IPS-20b (cell line): Measurements from ENCODE around the gene MYH14.
A peak's percentile ranks its signal among the peaks of the same experiment; 100 is the strongest.

Experiments
- H3K27ac ChIP-seq: one replicate; pipeline ENCODE4 v1.5.1; 2013; ENCODE audit warnings: low read length
- H3K27me3 ChIP-seq: 2 replicates; pipeline ENCODE4 v1.6.1; 2013; ENCODE audit warnings: mild to moderate bottlenecking, low read length, inconsistent platforms; ENCODE audit not compliant: insufficient read depth
- H3K36me3 ChIP-seq: 2 replicates; pipeline ENCODE4 v1.6.1; 2013; ENCODE audit warnings: low read depth, mild to moderate bottlenecking, inconsistent platforms, low read length, moderate library complexity; ENCODE audit not compliant: insufficient read depth
- H3K4me1 ChIP-seq: 2 replicates; pipeline ENCODE4 v1.6.1; 2013; ENCODE audit warnings: mild to moderate bottlenecking, control low read depth, inconsistent platforms, low read length, moderate library complexity; ENCODE audit not compliant: insufficient read depth
- H3K4me3 ChIP-seq: 2 replicates; pipeline ENCODE4 v1.5.1; 2013; ENCODE audit warnings: mild to moderate bottlenecking, low read length, inconsistent platforms
- H3K9ac ChIP-seq: 2 replicates; pipeline ENCODE4 v1.6.1; 2013; ENCODE audit warnings: low read depth, mild to moderate bottlenecking, inconsistent platforms, low read length, moderate library complexity
- H3K9me3 ChIP-seq: 2 replicates; pipeline ENCODE4 v1.6.1; 2013; ENCODE audit warnings: mild to moderate bottlenecking, low read depth, low read length, inconsistent platforms; ENCODE audit not compliant: insufficient read depth

MYH14 gene

DNA sequence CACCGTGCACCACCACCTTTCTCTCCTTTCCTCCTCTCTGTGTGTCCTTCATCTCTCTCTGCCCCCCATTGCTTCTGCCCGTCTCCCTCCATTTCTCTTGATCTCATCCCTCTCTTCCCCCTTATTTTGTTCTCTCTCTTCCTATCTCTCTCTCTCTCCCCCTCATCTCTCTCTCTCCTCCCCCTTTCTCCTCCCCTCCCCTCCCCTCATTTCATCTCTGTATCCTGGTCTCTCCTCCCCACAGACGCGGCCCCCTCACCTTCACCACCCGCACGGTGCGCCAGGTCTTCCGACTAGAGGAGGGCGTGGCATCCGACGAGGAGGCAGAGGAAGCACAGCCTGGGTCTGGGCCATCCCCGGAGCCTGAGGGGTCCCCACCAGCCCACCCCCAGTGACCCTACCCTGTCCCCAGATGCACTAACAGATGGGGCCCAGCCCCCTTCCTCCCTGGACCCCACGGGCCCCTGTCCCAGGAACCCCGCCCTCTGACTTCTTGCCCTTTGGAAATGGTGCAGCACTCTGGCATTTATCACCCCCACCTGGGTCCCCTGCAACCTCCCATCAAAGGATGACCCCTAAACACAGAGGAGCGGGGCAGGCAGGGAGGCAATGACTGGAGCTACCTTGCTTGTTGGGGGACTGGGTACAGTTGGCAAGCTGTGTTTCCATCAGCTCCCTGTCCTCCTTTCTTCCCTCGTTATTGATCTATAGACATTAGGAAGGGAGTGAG is 106.1 kb downstream of the MYH14 start:
- Histone ChIP-seq H3K9ac (no peak overlapping the region), H3K4me3 (no peak overlapping the region), H3K36me3 (no peaks in the 10 kb centered on the region), H3K27me3 (peaks cover 55% of the 10 kb centered on the region), H3K4me1 (no peaks in the 10 kb centered on the region), H3K9me3 (peaks cover 45% of the 10 kb centered on the region), H3K27ac (no peak overlapping the region)

DNA sequence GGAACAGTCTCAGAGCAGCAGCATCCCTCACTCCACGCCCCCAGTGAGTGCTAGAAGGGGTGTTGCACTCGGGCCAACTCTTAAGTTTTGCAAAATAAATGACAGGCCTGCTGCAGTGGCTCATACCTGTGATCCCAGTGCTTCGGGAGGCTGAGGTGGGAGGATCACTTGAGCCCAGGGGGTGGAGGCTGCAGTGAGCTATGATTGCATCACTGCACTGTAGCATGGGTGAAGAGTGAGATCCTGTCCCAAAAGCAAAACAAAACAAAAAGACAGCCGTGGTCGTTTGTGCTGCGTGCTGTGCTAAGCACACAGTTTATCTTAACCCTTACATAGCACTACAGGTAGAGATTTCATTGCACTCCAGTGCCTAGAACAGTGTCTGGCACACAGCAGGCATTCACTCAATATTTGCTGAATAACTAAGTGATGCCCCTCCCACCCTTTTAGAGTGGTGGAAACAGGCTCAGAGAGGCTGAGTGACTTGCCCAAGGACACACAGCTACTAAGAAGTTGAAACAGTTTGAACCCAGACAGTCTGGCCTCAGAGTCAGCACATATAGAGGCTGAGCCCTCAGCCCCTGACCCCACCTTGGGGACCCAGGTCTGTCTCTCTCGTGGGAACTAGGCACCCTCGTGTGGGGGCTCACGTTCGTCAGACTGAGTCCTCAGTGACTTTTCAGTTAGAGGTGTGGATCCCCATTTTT is 107.5 kb downstream of the MYH14 start:
- Histone ChIP-seq H3K4me1 (no peaks in the 10 kb centered on the region), H3K9ac (no peak overlapping the region), H3K9me3 (peaks cover 41% of the 10 kb centered on the region), H3K27ac (no peak overlapping the region), H3K4me3 (no peak overlapping the region), H3K27me3 (peaks cover 59% of the 10 kb centered on the region), H3K36me3 (no peaks in the 10 kb centered on the region)

DNA sequence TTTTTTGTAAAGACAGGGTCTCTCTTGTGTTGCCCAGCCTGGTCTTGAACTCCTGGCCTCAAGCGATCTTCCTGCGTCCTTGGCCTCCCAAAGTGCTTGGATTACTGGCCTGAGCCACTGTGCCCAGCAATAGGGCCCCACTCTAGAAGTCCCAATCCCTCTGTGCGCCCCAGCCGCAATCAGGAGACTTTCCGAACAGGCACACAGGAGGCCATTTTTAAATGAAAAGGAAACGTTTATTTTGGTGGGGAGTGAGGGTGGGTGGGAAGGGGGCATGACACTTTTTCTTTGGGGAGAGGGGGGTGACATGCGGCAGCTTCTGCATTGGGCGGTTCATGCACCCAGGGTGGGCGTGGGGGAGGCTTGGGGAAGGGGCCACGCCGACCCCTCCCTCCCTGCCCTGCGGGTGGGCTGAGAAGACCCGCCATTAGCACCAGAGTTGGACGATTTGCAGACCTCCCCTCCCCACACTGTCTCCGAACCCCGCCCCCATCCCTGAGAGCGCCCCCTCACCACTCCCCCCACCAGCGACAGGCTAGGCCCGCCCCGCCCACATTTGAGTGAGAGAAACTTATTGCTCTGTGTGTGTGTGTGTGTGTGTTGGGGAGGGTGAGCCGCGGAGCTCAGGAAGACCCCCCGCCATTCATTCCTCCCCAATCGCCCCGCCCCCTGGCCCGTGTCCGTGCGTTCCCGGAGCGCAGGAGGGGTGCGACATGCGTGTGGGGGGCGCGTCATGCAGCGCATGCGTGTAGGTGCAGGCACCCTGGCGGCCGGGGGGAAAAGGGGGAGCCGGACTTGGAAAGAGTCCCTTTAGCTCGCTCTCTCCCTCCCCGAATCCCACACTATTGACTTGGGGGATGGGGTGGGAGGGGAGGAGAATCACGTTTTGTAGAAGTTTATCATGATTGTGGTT is 108.6 kb downstream of the MYH14 start:
- H3K4me3 ChIP-seq: peak overlapping the region; percentile 56
- peaks cover 50% of the 10 kb centered on the region for H3K27me3 ChIP-seq
- H3K9me3 ChIP-seq: peaks cover 34% of the 10 kb centered on the region
- no peak overlapping the region; the same call in 1 of the 2 replicates for H3K9ac ChIP-seq
- H3K27ac ChIP-seq: no peak overlapping the region
- H3K36me3 ChIP-seq: no peaks in the 10 kb centered on the region
- no peaks in the 10 kb centered on the region for H3K4me1 ChIP-seq

DNA sequence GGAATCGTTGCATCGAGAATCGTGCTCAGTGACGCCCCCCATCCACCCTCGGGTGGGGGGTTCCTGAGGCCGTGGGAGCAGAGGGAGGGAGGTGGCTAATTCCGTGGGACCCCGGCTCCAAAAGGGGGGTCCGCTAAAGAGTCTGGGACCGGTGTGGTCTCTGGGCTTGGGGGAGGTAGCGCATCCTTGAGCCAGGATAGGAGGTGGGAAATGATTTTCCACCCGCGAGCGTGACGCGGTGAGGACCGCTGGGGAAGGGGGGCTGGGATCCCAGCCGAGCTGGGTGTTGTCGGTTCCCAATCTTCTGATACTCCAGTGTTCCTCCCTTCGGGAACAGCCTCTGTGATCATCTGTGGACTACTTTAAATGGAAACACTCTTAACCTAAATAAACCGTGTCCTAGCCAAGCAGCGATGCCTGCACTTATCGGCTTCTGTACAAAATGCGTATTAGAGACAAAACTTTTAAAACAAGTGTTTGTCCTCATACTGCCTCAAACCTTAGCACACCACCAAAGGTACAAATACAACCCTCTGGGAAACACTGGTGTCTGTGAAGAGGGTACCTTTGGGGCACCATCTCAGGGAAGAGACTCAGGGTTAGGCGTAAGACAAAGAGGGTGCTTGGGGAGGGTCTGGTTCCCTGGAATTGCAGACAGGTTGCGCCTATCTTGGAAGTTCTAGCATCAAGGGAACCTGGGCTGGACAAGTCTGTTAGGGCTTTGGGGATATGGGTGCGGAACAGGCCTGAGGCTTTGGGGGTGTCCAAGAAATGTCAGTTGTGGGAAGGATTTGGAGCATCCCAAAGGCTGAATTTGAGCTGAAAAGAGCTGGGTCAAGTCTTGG is 109.8 kb downstream of the MYH14 start:
- Histone ChIP-seq H3K27me3 (peaks cover 38% of the 10 kb centered on the region), H3K27ac (no peak overlapping the region), H3K9me3 (peaks cover 25% of the 10 kb centered on the region), H3K9ac (no peak overlapping the region; the same call in 1 of the 2 replicates), H3K4me1 (no peaks in the 10 kb centered on the region), H3K4me3 (peak overlapping the region; percentile 56), H3K36me3 (no peaks in the 10 kb centered on the region)

DNA sequence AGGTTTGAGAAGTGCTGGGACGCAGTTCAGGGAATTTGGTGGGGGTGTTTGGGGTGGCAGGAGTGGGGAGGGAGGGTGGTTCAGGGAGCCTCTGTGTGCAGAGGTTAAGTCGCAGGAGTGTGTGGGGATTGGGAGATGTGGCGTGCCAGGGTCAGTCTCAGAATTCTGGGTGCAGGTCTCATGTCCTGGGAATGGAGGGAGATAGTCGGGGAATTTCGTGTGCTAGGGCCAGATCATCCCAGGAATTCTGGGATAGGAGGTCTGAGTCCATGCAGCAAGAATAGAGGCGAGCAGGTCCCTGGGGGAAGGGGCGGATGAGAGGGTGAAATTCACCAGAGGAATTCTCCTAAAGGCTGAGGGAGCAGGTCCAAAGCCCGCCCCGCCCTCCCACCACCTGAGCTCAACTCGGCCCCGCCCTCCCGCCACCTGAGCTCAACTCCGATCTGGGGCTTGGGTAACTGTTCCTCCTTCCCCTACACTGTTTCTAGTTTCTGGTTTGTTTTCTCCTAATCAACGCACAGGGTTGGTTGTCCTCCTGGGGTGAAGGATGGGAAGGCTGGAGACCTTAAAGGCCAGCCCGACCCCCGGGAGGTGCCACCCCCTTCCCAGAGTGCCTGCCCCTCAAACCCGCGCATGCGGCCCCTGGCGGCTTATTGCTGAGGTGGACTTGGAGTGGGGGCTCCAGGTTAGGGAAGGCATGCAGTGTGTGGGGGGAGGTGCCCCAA is 110.6 kb downstream of the MYH14 start:
- peaks cover 30% of the 10 kb centered on the region; the same call in 1 of the 2 replicates for H3K27me3 ChIP-seq
- H3K9ac ChIP-seq: peak overlapping the region; percentile 72; the same call in 1 of the 2 replicates
- H3K27ac ChIP-seq: no peak overlapping the region

DNA sequence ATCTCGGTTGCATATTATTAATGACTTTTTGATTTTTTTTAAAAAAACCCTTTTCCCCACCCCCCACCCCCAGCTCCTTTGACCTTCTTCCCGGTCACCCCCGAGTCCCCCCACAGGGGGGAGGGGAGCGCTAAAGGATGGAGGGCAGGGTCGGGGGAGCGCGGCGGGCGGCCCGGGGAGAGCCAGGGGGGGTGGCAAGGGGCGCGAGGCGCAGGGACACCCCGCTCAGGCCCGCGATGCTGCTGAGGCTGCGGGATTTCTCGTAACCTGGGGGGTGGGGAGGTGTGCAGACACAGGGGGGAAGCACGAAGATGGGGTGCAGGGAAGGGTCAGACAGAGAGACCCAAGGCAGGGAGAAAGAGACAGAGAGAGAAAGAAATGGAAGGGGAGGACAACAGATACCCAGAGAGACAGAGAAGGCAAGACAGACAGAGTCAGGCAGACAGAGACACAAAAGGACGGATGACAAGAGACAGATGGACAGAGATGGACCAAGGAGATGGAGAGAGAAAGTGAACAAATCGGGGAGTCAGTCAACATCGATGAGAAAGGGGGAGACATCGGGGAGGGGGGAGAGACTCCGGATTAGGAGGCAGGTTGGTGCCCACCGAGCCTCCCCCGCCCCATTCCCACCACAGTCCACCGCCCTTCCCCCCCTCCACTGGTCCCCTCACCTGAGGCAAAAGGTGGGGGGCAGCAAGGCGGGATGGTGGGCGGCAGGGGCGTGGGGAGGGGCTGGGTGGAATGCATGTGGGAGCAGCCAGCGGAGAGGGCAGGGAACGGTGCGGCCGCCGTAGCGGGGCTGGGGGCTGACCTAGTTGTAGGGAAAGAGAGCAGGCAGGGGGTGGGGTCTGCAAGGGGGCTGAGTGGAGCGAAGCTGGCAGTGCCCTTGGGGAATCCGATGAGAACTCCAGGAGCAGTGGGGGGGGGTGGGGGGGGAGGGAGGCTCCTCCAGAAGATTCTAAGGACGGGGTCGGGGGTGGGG is 111.6 kb downstream of the MYH14 start:
- Histone ChIP-seq H3K27ac (no peak overlapping the region), H3K27me3 (peaks cover 23% of the 10 kb centered on the region; the same call in 1 of the 2 replicates), H3K9me3 (peaks cover 27% of the 10 kb centered on the region), H3K4me3 (peak overlapping the region; percentile 73), H3K4me1 (no peaks in the 10 kb centered on the region), H3K9ac (peak overlapping the region; percentile 72; the same call in 1 of the 2 replicates), H3K36me3 (no peaks in the 10 kb centered on the region)

More for the DNA sequence above, 110.6 kb downstream of the MYH14 start:
- Histone ChIP-seq H3K4me1 (no peaks in the 10 kb centered on the region), H3K36me3 (no peaks in the 10 kb centered on the region), H3K9me3 (peaks cover 31% of the 10 kb centered on the region), H3K4me3 (peak overlapping the region; percentile 73; the same call in 1 of the 2 replicates)

DNA sequence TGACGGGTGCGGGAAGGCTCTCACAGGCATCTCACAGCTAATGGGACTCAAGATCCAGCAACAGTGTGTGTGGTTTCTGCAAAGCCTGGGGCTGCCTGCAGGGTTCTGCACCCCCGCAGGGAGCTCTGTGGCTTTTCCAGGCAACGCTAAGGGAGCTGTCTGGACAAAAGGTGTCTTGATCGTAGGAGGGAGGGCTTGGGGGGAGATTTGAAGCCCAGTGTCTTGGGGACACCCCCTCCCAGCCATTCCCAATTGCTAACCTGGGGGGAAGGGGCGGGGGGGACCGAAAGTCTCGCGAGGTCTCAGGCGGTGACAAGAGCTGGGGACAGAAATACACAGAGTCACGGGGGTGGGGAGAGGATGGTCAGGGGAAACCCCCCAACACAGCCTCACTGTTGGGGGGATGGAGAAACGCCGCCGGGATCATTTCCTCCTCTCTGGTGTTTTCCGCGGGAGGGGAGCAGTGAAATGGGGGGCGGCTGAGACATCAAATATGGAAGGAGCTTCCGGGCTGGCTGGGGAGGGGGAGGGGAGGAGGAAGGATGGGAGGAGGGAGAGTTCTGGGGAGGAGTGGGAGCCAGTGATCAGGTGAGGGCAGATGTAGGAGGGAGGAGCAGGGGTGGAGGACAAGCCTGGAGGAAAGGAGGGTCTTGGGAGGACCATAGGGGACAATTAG is 112.5 kb downstream of the MYH14 start:
- H3K4me1 ChIP-seq: no peaks in the 10 kb centered on the region
- H3K36me3 ChIP-seq: no peaks in the 10 kb centered on the region
- peak overlapping the region; percentile 37; the same call in 1 of the 2 replicates for H3K9ac ChIP-seq
- H3K9me3 ChIP-seq: peaks cover 19% of the 10 kb centered on the region
- H3K27ac ChIP-seq: peak overlapping the region; percentile 56
- peaks cover 14% of the 10 kb centered on the region; the same call in 1 of the 2 replicates for H3K27me3 ChIP-seq
- H3K4me3 ChIP-seq: peak overlapping the region; percentile 58; the same call in 1 of the 2 replicates

DNA sequence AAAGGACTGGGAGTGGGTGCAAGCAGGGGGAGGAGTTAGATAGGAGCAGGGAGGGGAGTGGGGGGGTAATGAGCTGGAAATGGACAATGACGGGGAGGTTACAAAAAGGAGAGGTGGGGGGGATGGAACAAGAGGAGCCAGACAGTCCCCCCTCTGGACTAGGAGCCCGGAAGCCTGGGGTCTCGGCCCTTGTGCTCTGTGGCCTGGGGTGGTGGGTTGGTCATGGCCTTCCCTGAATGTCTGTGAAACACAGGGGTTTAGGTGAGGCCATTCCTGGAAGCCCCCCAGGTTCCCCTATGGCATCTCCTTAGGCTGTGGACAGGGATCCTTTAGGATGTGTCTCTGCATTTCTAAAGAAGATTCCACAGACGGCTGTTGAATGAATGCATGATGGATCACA is 113.7 kb downstream of the MYH14 start:
- Histone ChIP-seq H3K27me3 (peaks cover 12% of the 10 kb centered on the region; the same call in 1 of the 2 replicates), H3K36me3 (no peaks in the 10 kb centered on the region), H3K4me3 (no peak overlapping the region), H3K9ac (no peak overlapping the region), H3K9me3 (peaks cover 15% of the 10 kb centered on the region), H3K4me1 (no peaks in the 10 kb centered on the region), H3K27ac (no peak overlapping the region)

DNA sequence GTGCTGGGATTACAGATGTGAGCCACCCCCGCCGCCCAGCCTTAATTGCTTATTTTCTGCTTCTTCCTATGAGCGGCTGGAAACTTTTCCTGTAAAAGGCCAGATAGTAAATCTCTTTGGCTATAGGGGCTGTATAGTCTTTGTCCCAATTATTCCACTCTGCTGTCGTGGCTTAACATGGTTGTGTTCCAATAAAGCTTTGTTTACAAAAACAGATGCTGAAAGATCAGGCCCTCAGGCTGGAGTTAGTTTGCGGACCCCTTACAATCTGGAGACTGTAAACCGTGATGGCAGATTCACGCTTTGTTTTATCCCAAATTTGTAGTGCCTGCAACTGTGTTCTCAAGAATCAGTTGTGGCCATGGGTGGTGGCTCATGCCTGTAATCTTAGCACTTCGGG is 115.0 kb downstream of the MYH14 start:
- no peaks in the 10 kb centered on the region for H3K4me1 ChIP-seq
- no peak overlapping the region for H3K4me3 ChIP-seq
- peaks cover 5% of the 10 kb centered on the region; the same call in 1 of the 2 replicates for H3K27me3 ChIP-seq
- H3K36me3 ChIP-seq: no peaks in the 10 kb centered on the region
- peaks cover 17% of the 10 kb centered on the region for H3K9me3 ChIP-seq
- H3K27ac ChIP-seq: no peak overlapping the region
- no peak overlapping the region for H3K9ac ChIP-seq
